GM12865 (cell line): ENCODE data around the gene MLF2.

Source experiments
- DNase-seq: peaks from one replicate; pipeline ENCODE4 v3.0.0; 2010; ENCODE audit warnings: low read depth
- H3K4me3 ChIP-seq: 2 replicates; pipeline ENCODE4 v1.5.1; 2011; ENCODE audit warnings: mild to moderate bottlenecking, low read depth, low read length, control low read depth
- CTCF ChIP-seq: IDR thresholded peaks from 2 replicates; pipeline ENCODE4 v1.5.1; 2011; ENCODE audit warnings: low read length, control low read depth, low read depth, inconsistent platforms; ENCODE audit not compliant: insufficient read depth; ENCODE audit errors: missing control alignments

MLF2 gene

DNA sequence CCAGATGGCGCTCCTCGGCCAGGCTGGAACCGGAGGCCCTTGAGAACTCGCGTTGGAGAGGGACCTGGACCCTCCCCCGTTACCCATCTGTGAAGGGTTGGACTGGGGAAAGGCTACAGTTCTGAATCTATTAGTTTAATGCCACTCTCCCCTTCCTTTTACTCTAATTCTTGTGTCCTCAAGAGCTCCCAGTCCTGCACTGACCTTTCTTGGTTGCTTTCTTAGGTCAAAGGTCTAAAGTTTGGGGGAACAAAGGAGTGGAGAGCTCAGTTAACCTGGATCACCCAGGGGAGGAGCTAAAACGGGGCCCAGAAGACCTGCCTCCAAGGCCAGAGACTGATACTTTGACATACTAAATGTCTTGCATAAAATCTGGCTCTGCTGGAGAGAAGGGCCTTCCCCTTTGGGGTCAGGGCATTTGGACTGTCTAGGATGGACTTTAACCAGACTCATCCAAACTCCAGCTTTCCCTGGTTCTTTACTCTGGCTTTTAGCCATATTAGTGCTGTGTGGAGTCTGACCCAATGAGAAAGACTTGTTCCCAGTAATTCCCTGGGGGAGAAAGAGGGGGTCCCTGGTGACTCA, 923 bp upstream of the MLF2 start:
- DNase-seq: no peak
- TF ChIP-seq CTCF: peak; percentile 94
- no peak overlapping the region for H3K4me3 ChIP-seq

DNA sequence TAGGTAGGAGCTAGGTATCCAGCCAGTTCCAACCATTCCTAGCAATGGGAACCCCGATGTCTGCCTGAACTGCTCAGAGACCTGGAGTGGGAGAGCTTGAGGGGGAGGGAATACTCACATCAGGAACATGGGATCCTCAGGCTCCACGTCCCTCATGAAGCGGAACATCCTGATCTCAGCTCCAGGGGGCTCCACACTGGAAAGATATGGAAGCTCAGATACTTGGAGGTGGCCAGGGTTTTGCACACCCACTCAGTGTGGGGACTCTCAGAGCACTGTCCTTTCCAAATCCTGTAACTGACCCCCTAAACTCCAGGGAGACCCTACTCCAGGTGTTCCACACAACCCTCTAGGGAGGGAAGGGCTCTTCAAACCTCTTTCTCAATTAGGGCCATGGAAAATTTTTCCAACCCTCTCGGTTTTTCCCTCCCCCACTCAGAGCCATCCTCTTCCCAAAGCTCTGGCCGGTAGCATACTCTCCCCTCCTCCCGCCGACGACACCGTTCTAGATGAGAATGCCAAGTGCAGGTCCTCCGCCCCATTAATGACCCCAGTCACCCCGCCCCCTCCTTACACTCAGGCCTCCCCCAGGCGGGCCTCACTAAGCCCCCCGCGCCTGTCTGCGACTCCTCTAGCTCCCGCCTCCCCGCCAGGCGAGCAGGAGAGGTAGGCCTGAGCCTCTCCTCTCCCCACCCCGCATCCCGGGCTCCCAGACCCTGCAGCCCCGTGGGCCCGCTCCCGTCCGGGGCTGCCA, 597 bp downstream of the MLF2 start:
- peak overlapping the region; percentile 72 for H3K4me3 ChIP-seq
- no peak for TF ChIP-seq CTCF
- peak; percentile 46 for DNase-seq

DNA sequence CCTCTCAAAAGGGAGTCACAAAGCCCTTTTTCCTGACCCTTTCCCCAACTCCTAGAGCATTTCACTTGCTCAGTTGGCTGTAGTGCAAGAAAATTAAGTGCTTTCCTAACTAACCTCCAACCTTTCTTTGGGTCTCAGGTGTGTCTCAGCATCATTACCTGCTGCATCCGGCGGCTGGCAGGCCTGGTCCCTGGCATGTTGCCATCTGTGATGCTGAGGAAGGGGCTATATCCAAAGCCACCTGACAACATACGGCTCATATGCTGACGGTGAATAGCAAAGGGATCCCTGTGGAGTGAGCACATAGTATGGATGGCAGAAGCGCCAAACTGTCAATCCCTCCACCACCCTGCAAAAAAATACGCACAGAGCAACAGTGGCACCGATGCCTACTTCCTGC, 1.2 kb downstream of the MLF2 start:
- no peak for TF ChIP-seq CTCF
- H3K4me3 ChIP-seq: peak overlapping the region; percentile 72
- no peak for DNase-seq

DNA sequence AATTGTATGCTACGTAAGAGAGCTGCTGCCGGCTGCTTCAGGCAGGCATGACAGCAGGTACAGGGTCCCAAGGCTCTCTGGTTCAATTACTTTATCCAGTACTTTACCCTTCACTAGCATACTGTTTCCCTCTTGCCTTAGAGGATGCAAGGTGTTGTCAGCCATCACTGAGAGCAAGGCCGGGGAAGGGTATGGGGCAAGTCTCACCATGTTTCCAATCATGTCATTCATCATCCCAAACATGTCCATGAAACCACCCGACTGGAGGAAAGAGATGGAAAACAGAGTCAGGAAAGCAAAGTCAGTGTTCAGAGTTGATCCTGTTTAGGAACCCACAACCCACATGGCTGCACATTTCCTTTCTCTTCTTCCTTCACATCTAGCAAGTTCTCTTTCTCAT, 2.4 kb downstream of the MLF2 start:
- DNase-seq: no peak
- H3K4me3 ChIP-seq: no peak overlapping the region
- no peak for TF ChIP-seq CTCF

GRCh38 chr12:6748761-6749160, 4.2 kb downstream of the MLF2 start:
- no peak for DNase-seq
- TF ChIP-seq CTCF: no peak
- no peak overlapping the region for H3K4me3 ChIP-seq

GRCh38 chr12:6747216-6747615, 5.7 kb downstream of the MLF2 start:
- no peak for DNase-seq
- H3K4me3 ChIP-seq: no peak overlapping the region
- no peak for TF ChIP-seq CTCF
